ENCODE results near the gene LRRC8D.

LRRC8D gene

DNA sequence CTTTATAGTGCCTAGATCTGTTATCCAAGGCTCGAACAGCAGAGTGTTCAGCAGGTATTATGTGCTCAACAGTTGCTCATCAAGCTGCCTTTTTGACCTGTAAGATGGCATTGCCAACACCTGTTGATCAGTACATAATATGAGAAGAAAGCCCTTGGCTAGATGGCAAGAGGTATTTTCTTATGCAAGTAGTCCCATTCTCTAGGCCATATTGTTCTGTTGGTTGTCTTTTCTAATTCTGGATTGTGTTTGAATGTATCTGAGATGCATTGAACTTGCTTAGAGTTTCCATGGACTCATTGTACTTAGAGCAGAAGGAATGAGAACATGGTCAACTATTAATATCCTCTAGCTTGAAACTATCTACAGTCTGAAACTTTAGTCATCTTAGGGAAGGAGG lies 57.4 kb downstream of the LRRC8D start:
- H3K9ac ChIP-seq (ENCODE audit: low read depth, low read length): no peak overlapping the region
- no peaks in the 10 kb centered on the region for H3K4me1 ChIP-seq (ENCODE audit: insufficient read depth, low read length)
- peaks cover 16% of the 10 kb centered on the region for H3K9me3 ChIP-seq (ENCODE audit: control insufficient read depth, insufficient read depth, low read length)
- peaks cover 2% of the 10 kb centered on the region for H3K36me3 ChIP-seq (ENCODE audit: insufficient read depth, low read length)

- H3K9ac ChIP-seq (ENCODE audit: low read depth, low read length): no peak overlapping the region
- H3K9me3 ChIP-seq (ENCODE audit: control insufficient read depth, insufficient read depth, low read length): peaks cover 16% of the 10 kb centered on the region
- H3K4me1 ChIP-seq (ENCODE audit: insufficient read depth, low read length): peaks cover 11% of the 10 kb centered on the region
- peaks cover 2% of the 10 kb centered on the region for H3K36me3 ChIP-seq (ENCODE audit: insufficient read depth, low read length)
Measured at GRCh38 chr1:89880679-89881078, 59.8 kb downstream of the LRRC8D start.

- H3K36me3 ChIP-seq (ENCODE audit: insufficient read depth, low read length): peaks cover 2% of the 10 kb centered on the region; the same call in 1 of the 2 replicates
- H3K9ac ChIP-seq (ENCODE audit: low read depth, low read length): no peak overlapping the region
- peaks cover 15% of the 10 kb centered on the region for H3K4me1 ChIP-seq (ENCODE audit: insufficient read depth, low read length)
- peaks cover 16% of the 10 kb centered on the region for H3K9me3 ChIP-seq (ENCODE audit: control insufficient read depth, insufficient read depth, low read length)
Measured at GRCh38 chr1:89881415-89882058, 60.7 kb downstream of the LRRC8D start.

- Histone ChIP-seq H3K4me1 (ENCODE audit: insufficient read depth, low read length) (peaks cover 16% of the 10 kb centered on the region), H3K9ac (ENCODE audit: low read depth, low read length) (no peak overlapping the region), H3K36me3 (ENCODE audit: insufficient read depth, low read length) (peaks cover 2% of the 10 kb centered on the region; the same call in 1 of the 2 replicates), H3K9me3 (ENCODE audit: control insufficient read depth, insufficient read depth, low read length) (peaks cover 16% of the 10 kb centered on the region)
Measured at GRCh38 chr1:89882348-89883029, 61.7 kb downstream of the LRRC8D start.

GRCh38 chr1:89883030-89883379 lies 62.2 kb downstream of the LRRC8D start:
- H3K9ac ChIP-seq (ENCODE audit: low read depth, low read length): no peak overlapping the region
- H3K4me1 ChIP-seq (ENCODE audit: insufficient read depth, low read length): peaks cover 16% of the 10 kb centered on the region
- peaks cover 16% of the 10 kb centered on the region for H3K9me3 ChIP-seq (ENCODE audit: control insufficient read depth, insufficient read depth, low read length)
- peaks cover 2% of the 10 kb centered on the region; the same call in 1 of the 2 replicates for H3K36me3 ChIP-seq (ENCODE audit: insufficient read depth, low read length)

DNA sequence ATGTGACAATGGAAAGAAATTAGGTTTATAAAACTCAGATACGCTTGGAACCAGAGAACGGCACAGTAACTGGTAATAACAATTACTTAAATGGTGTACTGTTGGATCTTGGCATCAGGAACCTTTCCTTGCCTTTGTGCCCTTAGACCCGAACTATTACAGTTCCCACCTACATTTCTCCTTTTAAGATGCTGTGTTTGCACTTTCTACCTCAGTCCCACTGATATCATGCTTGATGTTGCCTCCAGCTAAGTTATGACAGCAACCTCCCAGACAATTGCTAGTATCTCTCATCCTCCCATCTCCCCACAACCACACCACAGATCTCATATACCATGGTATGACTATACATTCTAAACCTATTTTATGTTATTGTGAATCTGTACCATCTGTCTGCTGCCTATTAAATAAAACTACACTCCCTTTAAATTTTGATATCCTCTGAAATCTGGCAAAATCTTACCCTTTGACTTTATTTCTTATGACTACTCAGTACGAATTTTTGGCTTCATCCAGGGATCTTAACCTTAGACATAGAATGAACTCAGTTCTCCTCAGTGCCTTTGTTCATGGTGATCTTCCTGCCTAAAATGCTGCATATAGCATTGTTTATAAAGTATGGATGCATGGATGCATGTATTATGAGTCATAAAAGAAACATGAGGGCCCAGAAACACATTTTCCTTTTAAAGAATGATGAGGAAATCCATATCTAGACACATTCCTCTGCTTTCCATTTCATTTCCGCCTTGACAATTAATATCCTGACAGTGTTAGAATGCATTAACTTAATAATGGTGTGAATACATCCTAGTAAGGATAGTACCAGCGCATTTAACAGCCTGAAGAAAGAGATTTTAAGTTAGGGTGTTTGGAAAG lies 64.1 kb downstream of the LRRC8D start:
- H3K4me1 ChIP-seq (ENCODE audit: insufficient read depth, low read length): peaks cover 16% of the 10 kb centered on the region

GRCh38 chr1:89887270-89887669 lies 66.4 kb downstream of the LRRC8D start:
- Histone ChIP-seq H3K36me3 (ENCODE audit: insufficient read depth, low read length) (no peaks in the 10 kb centered on the region), H3K4me1 (ENCODE audit: insufficient read depth, low read length) (peaks cover 23% of the 10 kb centered on the region), H3K9ac (ENCODE audit: low read depth, low read length) (no peak overlapping the region)

More for the DNA sequence above, 64.1 kb downstream of the LRRC8D start:
- peaks cover 16% of the 10 kb centered on the region for H3K9me3 ChIP-seq (ENCODE audit: control insufficient read depth, insufficient read depth, low read length)
- H3K36me3 ChIP-seq (ENCODE audit: insufficient read depth, low read length): peaks cover 2% of the 10 kb centered on the region; the same call in 1 of the 2 replicates
- no peak overlapping the region for H3K9ac ChIP-seq (ENCODE audit: low read depth, low read length)

DNA sequence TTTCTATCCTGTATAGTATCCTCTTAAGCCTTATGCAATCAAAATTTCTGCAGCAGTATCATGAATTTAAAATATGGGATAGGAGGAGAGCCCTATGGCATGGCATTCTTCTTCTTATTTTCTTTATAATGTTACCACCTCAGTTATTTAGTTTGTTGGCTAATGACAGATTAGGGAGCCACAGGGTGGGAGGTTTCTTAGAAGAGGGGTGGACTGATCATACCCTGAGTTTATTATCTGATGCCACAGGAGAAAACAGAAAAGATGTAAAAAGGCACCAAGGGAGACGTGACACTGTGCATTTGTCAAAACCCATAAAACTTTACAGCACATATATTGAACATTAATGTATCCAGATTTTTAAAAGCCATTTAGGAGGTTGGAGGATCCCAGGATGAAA lies 66.9 kb downstream of the LRRC8D start:
- H3K9ac ChIP-seq (ENCODE audit: low read depth, low read length): no peak overlapping the region
- H3K9me3 ChIP-seq (ENCODE audit: control insufficient read depth, insufficient read depth, low read length): no peaks in the 10 kb centered on the region
- H3K4me1 ChIP-seq (ENCODE audit: insufficient read depth, low read length): peaks cover 23% of the 10 kb centered on the region
- no peaks in the 10 kb centered on the region for H3K36me3 ChIP-seq (ENCODE audit: insufficient read depth, low read length)

More at GRCh38 chr1:89887270-89887669, 66.4 kb downstream of the LRRC8D start:
- no peaks in the 10 kb centered on the region for H3K9me3 ChIP-seq (ENCODE audit: control insufficient read depth, insufficient read depth, low read length)

- no peak overlapping the region for H3K9ac ChIP-seq (ENCODE audit: low read depth, low read length)
- H3K9me3 ChIP-seq (ENCODE audit: control insufficient read depth, insufficient read depth, low read length): no peaks in the 10 kb centered on the region
- no peaks in the 10 kb centered on the region for H3K36me3 ChIP-seq (ENCODE audit: insufficient read depth, low read length)
- peaks cover 22% of the 10 kb centered on the region for H3K4me1 ChIP-seq (ENCODE audit: insufficient read depth, low read length)
Measured at GRCh38 chr1:89888480-89889322, 67.9 kb downstream of the LRRC8D start.

GRCh38 chr1:89889323-89889615 lies 68.4 kb downstream of the LRRC8D start:
- Histone ChIP-seq H3K9me3 (ENCODE audit: control insufficient read depth, insufficient read depth, low read length) (no peaks in the 10 kb centered on the region), H3K9ac (ENCODE audit: low read depth, low read length) (no peak overlapping the region), H3K4me1 (ENCODE audit: insufficient read depth, low read length) (peaks cover 18% of the 10 kb centered on the region), H3K36me3 (ENCODE audit: insufficient read depth, low read length) (no peaks in the 10 kb centered on the region)

DNA sequence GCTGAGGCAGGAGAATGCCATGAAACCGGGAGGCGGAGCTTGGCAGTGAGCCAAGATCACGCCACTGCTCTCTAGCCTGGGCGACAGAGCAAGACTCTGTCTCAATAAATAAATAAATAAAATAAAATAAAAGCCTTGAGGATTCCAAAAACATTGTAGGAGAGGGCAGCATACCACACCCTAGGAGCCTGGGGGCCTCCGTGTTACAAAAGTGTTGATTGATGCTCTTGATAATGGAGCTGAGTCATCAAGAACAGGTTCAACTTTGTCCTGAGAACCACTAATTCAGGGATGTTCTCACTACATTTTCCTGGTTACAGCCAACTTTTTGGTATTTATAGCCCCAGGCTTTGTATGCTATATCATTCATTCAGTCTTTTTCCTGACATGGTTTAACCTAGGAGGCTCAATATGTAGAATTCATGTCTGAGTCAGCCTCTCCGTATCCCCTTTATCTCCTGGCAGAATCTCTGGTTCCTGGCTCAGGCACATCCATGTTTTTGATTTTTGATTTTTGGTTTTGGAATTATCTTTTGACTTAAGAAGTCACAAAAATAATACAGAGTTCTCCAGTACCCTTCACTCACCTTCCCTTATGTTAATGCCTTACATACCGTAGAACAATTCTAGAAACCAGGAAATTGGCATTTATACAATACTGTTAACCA lies 69.4 kb downstream of the LRRC8D start:
- peaks cover 17% of the 10 kb centered on the region for H3K4me1 ChIP-seq (ENCODE audit: insufficient read depth, low read length)
- no peak overlapping the region for H3K9ac ChIP-seq (ENCODE audit: low read depth, low read length)
- H3K9me3 ChIP-seq (ENCODE audit: control insufficient read depth, insufficient read depth, low read length): no peaks in the 10 kb centered on the region
- no peaks in the 10 kb centered on the region for H3K36me3 ChIP-seq (ENCODE audit: insufficient read depth, low read length)

DNA sequence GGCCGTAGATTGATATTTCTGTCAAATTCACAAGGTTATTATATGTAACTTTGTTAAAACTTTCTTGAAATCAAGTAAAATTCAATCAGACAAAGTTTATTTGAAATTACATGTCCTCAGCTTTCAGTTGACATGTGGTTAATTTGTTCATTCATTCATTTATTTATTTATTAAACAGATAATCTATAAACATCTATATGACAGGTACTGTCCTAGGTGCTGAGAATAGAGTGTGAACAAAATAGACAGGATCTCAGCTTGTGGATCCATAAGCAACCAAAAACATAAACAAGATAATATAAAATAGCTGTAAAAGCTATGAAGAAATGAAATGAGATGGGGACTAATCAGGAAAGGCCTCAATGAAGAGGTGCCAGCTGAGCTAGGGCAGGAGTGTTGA lies 72.0 kb downstream of the LRRC8D start:
- Histone ChIP-seq H3K36me3 (ENCODE audit: insufficient read depth, low read length) (no peaks in the 10 kb centered on the region), H3K4me1 (ENCODE audit: insufficient read depth, low read length) (peaks cover 7% of the 10 kb centered on the region), H3K9ac (ENCODE audit: low read depth, low read length) (no peak overlapping the region), H3K9me3 (ENCODE audit: control insufficient read depth, insufficient read depth, low read length) (no peaks in the 10 kb centered on the region)

- no peak overlapping the region for H3K9ac ChIP-seq (ENCODE audit: low read depth, low read length)
- 0 out of 2 replicates have a peak, but pooled peaks cover 4% of the 10 kb centered on the region for H3K36me3 ChIP-seq (ENCODE audit: insufficient read depth, low read length)
- H3K9me3 ChIP-seq (ENCODE audit: control insufficient read depth, insufficient read depth, low read length): no peaks in the 10 kb centered on the region
- H3K4me1 ChIP-seq (ENCODE audit: insufficient read depth, low read length): peaks cover 19% of the 10 kb centered on the region
Measured at GRCh38 chr1:89894210-89895201, 73.7 kb downstream of the LRRC8D start.
